Activated CD4-positive, CD25-positive, alpha-beta regulatory T cell (primary cell): ENCODE data around the gene BEND7.
A peak's percentile ranks its signal among the peaks of the same experiment; 100 is the strongest.
"Not testable (repeated sequence)": the region's sequence is repeated elsewhere in the genome, so short reads cannot be mapped to it uniquely, and the experiment has no call there.

Experiments used
- DNase-seq, 4 experiments: peaks; one replicate each; lab custom pipeline; 2025; lab: John Stamatoyannopoulos, UW

The BEND7 gene

DNA sequence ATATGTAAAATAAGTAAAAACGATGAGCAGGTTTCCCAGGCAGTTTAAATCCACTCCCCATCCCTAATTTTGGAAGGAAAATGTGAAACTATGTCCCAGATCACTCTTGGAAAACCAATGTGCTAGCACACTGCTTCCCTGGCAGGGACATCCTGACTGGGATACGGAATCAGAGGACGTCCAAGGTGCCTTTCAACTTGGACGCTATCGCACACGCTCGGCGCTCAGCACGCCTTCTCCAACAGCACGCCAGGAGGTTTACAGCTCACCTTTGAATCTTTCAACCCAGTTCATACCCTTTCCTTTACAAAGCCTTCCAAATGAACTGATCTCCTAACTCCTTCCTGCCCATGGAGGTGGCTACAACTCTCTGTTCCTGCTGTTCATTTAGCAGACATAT lies 47.1 kb downstream of the BEND7 start:
- DNase-seq = no peak

DNA sequence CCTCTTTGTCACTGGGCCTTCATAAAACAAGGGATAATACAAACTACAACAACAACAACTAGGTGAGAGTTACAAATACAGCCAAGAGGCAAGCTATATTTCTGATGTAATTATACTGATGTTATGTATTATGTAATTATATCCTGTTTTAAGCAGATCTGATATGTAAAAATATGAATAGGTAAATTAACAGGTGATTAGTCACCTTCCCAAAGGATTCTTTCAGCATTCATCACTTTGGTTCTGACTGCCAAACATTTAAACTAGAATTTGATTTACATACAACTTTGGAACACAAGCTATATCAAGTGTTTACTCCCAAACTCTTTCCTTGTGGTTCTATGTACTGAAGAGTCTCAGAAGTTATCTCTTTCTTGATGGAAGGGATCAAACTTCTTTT lies 53.7 kb downstream of the BEND7 start:
- no peak for DNase-seq

DNA sequence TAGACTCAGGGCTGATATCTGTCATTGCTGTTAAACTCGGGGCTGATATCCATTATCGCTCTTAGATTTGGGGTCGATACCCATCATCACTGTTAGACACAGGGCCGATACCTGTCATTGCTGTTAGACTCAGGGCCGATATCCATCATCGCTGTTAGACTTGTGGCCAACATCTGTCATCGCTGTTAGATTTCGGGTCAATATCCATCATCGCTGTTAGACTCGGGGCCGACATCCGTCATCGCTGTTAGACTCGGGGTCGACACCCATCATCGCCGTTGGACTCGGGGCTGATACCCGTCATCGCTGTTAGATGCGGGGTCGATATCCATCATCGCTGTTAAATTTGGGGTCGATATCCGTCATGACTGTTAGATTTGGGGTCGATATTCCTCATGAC lies 54.8 kb downstream of the BEND7 start:
- DNase-seq = no peak

DNA sequence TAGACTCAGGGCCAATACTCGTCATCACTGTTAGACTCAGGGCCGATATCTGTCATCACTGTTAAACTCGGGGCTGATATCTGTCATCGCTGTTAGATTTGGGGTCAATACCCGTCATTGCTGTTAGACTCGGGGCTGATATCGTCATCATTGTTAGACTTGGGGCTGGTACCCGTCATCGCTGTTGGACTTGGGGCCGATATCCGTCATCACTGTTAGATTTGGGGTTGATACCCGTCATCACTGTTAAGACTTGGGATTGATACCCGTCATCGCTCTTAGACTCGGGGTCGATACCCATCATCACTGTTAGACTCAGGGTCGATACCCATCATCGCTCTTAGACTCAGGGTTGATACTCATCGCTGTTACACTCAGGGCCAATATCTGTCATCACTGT lies 56.5 kb downstream of the BEND7 start:
- DNase-seq = no peak

DNA sequence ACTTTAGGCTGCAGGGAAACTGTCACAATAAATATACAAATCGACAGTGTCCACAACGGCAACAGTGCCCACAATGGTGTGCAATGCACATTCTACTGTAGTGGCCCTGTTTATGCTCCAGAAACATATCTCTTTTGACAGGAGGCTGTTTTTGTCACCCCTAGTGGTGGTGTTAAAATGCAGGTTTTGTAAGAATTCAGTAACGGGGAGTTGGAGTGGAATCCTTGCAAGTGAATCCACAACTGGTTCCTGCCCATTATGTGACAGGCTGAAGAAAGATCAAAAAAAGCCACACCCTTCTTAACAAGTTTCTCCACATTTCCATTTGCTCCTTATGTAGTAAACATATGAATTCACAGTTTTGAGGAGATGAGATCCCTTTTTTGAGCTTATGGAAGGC lies 58.5 kb downstream of the BEND7 start:
- no peak for DNase-seq

DNA sequence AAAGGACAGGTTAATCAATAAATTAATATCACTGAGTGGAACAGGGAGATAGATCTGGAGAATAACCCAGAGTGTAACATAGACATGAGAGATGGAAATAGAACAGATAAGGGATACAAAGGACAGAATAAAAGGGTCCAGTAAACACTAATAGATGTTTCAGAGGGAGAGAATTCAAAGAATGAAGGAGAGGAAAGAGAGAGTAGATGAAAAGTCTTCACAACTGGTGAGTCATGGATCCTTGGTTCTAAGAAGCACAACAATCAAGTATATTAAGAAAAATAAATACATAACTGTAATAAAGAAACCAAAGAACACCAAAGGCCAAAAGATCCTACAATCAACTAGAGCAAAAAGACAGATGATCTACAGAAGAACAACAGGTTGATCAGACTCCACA lies 66.3 kb downstream of the BEND7 start:
- DNase-seq = no peak

DNA sequence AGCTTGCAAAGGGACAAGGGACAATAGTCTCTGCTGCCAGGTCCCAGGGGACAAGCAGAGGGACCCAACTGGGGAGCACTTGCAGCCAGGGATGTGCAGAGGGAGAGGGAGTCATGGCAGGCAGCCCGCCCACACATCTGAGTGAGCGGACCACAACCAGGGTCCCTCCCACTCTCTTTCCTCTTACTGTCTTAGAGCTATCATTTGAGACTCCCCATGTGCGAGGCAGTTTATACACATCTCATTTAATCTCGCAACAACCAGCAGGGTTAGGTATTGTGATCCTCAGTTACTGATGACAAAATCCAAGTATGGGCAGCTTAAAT lies 70.2 kb downstream of the BEND7 start:
- DNase-seq = no peak

DNA sequence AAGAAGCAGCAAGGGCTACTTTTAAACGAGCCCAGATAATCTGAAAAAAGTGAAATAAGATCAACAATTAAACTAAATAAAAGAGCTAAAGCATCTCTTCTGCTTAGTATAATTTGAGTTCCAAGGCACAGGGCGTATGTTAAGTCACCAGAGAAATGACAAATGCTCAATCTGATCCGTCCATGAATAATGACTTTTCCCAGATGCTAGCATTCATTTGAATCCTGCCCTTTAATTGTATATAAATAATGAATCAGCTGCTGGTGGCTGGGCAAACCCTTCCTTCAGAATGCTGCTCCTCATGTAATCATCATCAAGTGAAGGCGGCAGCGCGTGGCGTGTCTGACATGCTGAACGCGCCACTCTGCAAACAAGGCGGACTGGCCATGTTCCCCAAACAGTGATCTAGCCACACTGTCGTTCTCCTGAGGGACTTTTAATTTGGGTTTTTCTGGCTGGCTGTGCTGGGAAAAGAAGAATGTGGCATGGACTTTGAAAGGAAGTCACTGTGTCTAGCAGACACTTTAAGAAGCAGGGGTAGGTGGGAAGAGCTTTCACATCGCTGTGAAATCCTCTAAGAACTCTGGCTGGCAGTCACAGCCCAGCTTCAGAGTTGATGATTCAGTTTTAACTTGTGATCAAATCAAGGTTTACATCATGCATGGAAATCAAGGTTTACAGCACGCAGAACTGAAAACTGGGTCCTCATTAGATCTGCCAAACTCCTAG lies 70.7 kb downstream of the BEND7 start:
- DNase-seq = no peak

DNA sequence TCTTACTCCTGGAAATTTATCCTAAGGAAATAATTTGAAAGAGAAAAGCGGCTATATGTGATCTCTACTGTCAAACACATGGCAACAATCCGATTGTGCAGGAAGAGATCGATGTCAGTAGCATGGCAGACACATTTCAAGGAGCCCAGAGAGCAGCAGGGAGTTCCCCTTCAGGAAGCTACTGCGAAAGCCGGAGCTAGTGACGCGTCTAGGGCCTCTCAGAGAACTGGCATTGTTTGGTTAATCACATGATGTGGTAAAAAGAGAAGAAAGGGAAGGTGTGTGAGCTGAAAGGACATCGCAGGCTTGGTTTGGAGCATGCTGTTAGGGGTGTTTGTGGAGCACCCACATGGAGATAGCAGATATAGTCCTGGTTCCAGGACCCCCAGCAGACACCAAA lies 74.9 kb downstream of the BEND7 start:
- no peak for DNase-seq

DNA sequence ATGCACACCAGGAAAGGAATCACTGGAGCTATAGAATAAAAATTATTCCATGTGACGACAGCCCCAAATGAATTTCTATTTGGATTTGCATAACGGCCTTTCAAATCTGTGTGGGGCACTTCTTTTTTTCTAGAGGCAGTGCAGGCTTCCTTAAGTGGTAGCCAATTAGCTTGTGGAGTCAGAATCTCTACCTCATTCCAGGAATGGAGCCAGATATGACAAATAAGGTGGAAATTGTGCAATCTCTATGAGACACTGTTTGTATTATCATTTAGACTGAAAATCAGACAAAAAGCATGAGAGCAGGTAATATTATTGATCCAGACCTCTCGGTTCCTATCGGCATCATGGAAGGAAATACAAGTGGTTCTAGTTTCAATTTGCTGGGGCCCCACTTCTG lies 78.7 kb downstream of the BEND7 start:
- no peak for DNase-seq

DNA sequence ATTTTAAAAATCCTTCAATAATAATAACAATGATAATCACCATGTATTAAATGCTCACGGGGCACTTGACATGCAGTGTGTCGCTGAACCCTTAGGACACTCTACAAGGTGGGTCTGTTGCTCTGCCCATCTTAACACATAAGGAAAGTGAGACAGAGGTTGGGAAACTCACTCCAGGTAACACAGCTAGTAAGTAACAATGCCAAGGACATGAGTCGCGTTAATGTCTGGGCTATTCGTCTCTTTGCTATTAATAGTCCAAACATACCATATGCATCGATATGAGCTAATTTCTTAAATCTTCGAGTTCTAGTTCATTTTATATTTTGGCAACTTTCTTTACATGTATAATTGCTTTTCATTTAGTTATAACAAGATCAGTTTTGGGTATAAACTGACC lies 79.5 kb downstream of the BEND7 start:
- DNase-seq = no peak

DNA sequence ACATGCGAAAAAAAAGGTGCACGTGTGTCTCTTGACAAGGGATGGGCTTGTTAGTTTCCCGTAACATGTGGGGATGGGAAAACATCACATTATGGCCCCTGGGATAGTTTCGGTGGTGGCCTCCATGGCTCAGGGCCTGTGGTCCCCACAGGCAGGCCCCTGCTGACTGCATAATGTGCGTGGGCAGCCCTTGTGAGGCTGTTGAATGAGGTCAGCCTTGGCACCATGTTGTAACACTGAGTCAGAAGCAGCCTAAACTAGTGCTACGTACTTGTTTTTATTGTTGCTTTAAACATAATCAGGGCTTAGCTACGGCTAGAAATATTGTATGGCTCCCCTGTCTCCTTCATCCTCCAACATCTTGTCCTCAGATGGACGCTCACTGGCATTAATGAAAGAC lies 80.6 kb downstream of the BEND7 start:
- no peak for DNase-seq

DNA sequence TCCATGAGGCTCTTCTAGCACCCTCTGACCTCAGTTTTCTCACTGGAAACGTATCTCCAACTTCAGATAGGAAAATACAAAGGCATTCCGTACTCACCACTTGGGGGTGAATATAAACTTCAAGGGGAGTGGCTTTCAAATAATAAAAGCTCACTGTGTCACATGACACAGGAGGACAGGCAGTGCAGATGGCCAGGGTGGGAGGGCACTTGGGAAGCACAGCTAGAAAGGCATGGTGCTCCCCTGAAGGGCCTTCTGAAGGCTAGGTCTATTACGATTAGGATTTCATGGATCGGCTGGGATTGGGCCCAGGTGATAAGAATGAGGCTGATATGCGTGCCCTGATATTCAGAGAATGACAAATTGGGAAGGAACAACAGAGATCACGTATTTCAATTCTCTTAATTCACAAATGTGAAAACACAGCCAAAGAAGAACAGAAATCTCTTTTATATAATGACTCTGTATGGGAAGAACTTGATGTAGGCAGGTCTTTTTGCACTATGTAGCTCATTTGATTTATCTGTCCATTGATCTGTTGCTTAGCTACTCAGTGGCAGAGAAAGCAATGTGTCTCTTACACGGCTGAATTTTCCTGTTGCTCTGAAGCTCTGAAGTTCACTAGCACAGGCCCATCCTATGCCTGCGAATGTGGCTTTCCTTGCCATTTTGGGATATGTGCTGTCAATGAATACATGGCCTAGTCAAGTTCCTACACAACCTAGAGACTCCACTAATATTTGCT lies 83.0 kb downstream of the BEND7 start:
- DNase-seq = no peak

DNA sequence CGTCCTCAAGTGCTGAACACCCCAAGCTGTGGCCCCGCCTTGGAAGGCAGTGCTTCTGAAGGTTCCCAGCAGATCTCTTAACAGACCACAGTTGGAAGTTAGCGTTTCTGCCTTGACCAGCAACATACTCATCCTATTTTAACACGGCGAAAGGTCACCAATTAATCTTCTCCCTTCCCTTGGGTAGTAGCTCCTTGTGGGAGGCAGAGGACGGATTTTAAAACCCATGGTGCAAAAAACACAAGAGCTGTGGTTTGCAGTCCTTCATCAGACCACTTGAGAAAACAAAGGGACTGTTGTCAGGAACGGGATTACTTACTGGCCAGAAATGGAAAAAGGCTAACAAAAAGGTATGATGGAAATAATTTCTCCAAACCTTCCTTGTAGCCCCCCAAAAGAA lies 87.3 kb downstream of the BEND7 start:
- no peak for DNase-seq

DNA sequence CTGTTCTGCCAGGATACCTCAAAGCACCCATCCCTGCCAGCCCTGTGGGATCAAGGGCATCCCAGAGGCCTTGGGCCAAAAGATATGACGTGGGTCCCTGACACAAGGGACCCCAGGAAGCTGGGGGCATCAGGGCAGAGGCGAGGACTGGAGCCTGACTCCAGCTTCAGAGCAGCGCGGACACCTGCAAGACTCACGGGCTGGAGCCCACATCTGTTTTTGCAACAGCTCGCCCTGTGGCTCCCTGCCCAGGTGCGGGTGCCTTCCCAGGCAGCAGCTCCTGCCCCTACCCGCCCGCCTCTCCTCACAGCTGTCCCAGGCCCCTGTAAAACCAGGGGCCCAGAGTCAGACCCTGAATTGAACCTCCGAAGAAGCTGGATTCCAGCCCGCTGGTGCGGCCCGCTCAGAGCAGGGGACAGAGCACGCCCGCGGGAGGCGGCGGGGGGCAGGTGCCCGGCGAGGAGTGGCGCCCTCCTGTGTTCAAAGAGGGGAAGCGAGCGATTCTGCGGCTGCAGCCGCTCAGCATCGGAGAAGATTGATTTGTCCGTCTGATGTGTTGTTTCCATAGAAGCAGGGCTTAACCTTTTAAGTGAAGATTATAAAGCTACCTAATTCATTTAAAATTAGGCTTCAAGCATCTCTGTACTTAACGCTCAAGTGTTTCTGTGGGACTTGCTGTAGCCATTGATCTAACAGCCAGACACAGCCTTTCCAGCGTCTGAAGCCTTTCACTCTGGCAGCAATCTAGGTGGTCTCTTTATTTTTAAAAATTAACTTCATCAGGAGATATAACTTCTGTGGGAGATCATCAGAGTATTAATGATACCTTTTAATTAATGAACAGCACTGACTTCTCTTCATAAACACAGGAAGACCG lies 88.4 kb downstream of the BEND7 start:
- DNase-seq = peak; percentile 24 to 49 (median 32)

DNA sequence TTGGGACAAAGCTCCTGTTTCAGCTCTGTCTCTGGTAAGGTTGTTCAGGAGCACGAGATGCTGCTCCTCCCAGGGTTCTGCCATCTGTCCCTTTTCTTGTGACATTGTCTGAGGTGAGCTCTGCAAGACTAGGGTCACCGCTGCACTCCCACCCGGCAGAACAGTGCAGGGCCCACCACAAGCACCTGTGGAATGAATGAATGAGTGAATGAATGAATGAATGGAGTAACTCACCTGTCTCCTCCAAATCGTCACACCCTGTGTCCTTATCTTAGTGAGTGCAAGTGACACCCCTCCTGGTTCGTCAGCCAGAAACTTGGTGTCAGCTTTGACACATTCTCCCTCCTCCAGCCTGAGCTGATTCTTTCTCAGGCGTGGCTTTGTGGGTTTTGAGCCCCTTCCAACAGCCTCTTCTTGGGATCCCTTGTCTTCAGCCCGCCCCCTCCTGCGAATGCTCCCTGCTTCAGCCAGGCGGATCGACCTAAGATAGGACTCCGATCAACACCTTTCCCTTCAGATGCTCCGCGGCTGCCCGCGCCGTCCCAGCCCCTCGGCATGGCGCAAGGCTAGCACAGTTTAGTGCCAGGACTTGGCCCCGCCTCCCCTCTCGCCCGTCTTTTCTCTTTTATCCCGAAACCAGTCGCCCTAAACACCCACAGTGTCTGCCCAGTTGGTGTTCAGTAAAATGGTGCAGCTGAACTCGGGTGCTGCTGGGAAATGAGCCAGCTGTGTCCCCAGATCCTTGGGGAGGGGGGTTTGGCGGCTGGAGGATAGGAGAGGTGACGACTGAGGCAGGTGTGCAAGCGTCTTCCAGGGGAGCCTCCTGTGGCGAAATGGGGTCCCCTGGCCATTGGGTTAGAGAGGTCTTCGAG lies 89.3 kb downstream of the BEND7 start:
- DNase-seq = peak in 1 of 4 experiments; percentile 2

DNA sequence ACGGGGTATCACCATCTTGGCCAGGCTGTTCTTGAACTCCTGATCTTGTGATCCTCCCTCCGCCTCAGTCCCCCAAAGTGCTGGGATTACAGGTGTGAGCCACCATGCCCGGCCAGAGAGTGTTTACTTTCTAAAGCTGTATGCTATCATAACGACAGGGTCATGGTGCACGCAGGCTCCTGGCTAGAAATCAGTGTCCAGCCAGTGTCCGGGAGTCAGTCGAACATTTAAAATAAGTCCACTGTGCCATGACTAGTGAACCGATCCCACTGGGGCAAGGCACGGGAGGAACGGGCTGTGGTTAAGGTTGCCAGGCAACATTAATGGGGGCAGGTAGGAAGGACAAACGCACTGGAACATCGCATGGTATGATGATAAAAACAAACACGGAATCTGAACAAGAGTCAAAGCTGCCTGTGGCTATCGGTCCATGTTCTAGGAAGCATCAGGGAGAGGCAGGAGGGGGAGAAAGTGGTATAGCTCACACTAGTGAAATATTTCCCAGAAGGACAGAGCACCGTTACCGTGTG lies 91.7 kb downstream of the BEND7 start:
- no peak for DNase-seq

DNA sequence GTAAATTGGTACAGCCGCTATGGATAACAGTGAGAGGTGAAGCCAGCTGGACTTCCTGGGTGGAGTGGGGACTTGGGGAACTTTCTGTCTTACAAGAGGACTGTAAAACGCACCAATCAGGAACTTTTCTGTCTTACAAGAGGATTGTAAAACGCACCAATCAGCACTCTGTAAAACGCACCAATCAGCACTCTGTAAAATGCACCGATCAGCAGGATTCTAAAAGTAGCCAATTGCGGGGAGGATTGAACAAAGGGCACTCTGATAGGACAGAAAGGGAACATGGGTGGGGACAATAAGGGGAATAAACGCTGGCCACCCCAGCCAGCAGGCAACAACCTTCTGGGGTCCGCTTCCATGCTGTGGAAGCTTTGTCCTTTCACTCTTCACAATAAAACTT lies 100.9 kb downstream of the BEND7 start:
- not testable (repeated sequence) for DNase-seq

DNA sequence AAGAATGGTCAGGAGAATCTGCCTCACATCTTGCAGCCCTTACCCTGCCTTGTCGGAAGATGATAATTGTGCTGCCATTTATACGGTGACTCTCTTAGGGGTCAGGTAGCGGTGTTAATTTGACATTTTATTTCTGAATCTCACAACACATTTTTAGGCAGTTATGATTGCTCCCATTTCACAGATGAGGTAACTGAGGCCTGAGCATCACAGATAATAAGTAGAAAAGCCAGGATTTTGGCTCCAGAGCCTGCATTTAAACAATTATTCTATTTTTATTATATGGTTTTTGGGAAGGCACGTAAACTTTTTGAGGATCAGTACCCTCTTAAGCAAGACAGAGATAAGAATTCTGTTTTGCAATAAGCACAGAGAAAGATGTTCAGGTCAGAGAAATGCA lies 103.4 kb downstream of the BEND7 start:
- DNase-seq = no peak

DNA sequence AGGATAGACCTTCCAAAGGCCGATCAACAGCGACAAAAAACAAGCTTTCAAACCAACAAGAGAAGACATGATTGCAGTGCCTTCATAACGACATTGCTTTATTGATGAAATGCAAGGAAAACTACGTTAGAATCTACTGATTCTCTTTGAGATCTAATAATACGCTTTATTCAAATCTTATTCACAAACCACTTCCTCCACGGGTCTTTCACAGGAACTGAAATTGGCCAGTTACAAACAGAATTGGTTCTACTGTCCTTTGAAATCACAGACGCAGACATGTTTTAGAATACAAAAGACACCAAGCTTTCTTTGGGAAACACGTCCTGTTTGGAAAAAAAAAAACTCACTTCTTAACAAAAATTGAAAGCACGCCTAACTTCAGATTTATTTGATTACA lies 106.0 kb downstream of the BEND7 start:
- DNase-seq = no peak

DNA sequence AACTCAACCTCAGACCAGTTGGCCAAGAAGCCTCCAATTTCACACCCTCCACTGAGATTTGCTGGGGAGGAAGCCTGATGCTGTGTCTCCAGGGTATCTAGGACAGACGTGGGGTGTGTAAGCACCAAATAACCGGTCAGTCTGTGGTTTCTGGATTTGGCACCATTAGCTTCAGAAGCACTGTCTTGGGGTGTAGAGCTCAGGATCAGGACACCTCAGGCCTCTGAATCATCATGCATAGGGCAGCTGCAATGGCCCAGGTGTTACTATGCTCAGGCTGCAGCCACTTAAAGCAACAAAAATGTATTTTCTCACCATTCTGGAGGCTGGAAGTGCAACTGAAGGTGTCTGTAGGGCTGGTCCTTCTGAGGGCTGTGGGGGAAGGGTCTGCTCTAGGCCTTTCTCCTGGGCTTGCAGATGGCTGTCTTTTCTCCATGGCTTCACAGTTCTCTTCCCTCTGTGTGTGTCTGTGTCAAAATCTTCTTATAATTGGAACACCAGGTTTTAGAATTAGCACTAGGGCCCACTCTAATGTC lies 107.4 kb downstream of the BEND7 start:
- no peak for DNase-seq
